ENCODE results near the gene NUDCD2. TPM values are rescaled to one million over a fixed set of nuclear protein-coding genes. Genes with fewer than 3 reads are reported as not detected.
A peak's percentile ranks its signal among the peaks of the same experiment; 100 is the strongest.

Gene NUDCD2
- total and polyA plus RNA-seq, 9 of the 15 experiments (the other 6 are each of a cell fraction or from before 2014, with no cell fraction given), result 14.6 to 76.9 (median 32.5) TPM

GRCh38 chr5:163459819-163460561 is at the start of gene NUDCD2 (continued):
- TF ChIP-seq ZNF407 (IDR thresholded peaks at IDR 0.05; ENCODE audit: low read depth) (no peak), HNRNPK (IDR thresholded peaks at IDR 0.05; ENCODE audit: low read depth, low read length, poor library complexity, severe bottlenecking) (no peak), DPF2 (IDR thresholded peaks at IDR 0.05) (0 out of 2 replicates have a peak, but pooled peaks have one; percentile 44), ZFX (CRISPR knock-in tag; IDR thresholded peaks at IDR 0.05) (peak; percentile 100), ZBTB12 (CRISPR knock-in tag; IDR thresholded peaks at IDR 0.05) (no peak), EP400 (IDR thresholded peaks at IDR 0.05) (peak; percentile 97), MTA3 (IDR thresholded peaks at IDR 0.05; ENCODE audit: borderline replicate concordance) (peak; percentile 77; the same call in 1 of the 2 replicates), TFAM (CRISPR knock-in tag; conservative IDR thresholded peaks at IDR 0.05) (no peak), CHD4 (IDR thresholded peaks at IDR 0.05; ENCODE audit: insufficient read depth, insufficient replicate concordance, low read depth, low read length, poor library complexity, severe bottlenecking) (no peak), SIN3B (IDR thresholded peaks at IDR 0.05; ENCODE audit: low read depth) (0 out of 2 replicates have a peak, but pooled peaks have one; percentile 11), IRF2 (CRISPR knock-in tag; IDR thresholded peaks at IDR 0.05) (no peak), HDAC1 (IDR thresholded peaks at IDR 0.05) (peak in 1 of 2 experiments; percentile 82; a peak in 2 of 4 replicates), ZNF143 (CRISPR knock-in tag; IDR thresholded peaks at IDR 0.05) (no peak)
- TF ChIP-seq, protein P1, sequence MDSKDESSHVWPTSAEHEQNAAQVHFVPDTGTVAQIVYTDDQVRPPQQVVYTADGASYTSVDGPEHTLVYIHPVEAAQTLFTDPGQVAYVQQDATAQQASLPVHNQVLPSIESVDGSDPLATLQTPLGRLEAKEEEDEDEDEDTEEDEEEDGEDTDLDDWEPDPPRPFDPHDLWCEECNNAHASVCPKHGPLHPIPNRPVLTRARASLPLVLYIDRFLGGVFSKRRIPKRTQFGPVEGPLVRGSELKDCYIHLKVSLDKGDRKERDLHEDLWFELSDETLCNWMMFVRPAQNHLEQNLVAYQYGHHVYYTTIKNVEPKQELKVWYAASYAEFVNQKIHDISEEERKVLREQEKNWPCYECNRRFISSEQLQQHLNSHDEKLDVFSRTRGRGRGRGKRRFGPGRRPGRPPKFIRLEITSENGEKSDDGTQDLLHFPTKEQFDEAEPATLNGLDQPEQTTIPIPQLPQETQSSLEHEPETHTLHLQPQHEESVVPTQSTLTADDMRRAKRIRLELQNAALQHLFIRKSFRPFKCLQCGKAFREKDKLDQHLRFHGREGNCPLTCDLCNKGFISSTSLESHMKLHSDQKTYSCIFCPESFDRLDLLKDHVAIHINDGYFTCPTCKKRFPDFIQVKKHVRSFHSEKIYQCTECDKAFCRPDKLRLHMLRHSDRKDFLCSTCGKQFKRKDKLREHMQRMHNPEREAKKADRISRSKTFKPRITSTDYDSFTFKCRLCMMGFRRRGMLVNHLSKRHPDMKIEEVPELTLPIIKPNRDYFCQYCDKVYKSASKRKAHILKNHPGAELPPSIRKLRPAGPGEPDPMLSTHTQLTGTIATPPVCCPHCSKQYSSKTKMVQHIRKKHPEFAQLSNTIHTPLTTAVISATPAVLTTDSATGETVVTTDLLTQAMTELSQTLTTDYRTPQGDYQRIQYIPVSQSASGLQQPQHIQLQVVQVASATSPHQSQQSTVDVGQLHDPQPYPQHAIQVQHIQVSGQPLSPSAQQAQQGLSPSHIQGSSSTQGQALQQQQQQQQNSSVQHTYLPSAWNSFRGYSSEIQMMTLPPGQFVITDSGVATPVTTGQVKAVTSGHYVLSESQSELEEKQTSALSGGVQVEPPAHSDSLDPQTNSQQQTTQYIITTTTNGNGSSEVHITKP (IDR thresholded peaks at IDR 0.05; ENCODE audit: partially characterized antibody), result peak; percentile 10

Data from K562 (cell line).